GM23338 (cell line): ENCODE results near the gene CDC42BPA. TPM values are rescaled to one million over a fixed set of nuclear protein-coding genes. Genes with fewer than 3 reads are reported as not detected.
A peak's percentile ranks its signal among the peaks of the same experiment; 100 is the strongest.

ENCODE experiments used
- ATAC-seq: fragments of 200-7000 bp; cut with Tn5 transposase; 3 replicates; pipeline ENCODE4 v1.9.1; 2020
- DNase-seq: peaks from one replicate; pipeline ENCODE4 v3.0.0-alpha.2; 2015; ENCODE audit warnings: low spot score
- H2AFZ ChIP-seq: fragments of 200-600 bp; sonication (generic); 2 replicates; pipeline ENCODE4 v1.8.0; 2016; ENCODE audit warnings: antibody characterized with exemption, mild to moderate bottlenecking, moderate library complexity
- H3F3A ChIP-seq: fragments of 200-600 bp; sonication (generic); replicated peaks from 2 replicates; pipeline ENCODE4 v1.8.0; 2017; ENCODE audit warnings: antibody characterized with exemption, mixed run types, low read depth
- H3K27ac ChIP-seq: fragments of 200-600 bp; sonication (generic); 2 replicates; pipeline ENCODE4 v1.6.1; 2016; ENCODE audit warnings: low read depth
- H3K27me3 ChIP-seq: fragments of 200-600 bp; sonication (generic); 2 replicates; pipeline ENCODE4 v1.8.0; 2016; ENCODE audit warnings: mild to moderate bottlenecking, mixed run types, moderate library complexity; ENCODE audit not compliant: insufficient read depth
- H3K36me3 ChIP-seq: fragments of 200-600 bp; sonication (generic); 2 replicates; pipeline ENCODE4 v1.8.0; 2016; ENCODE audit warnings: mild to moderate bottlenecking; ENCODE audit not compliant: insufficient read depth
- H3K4me1 ChIP-seq: fragments of 200-600 bp; sonication (generic); 2 replicates; pipeline ENCODE4 v1.8.0; 2016; ENCODE audit warnings: mild to moderate bottlenecking, moderate library complexity; ENCODE audit not compliant: insufficient read depth
- H3K4me2 ChIP-seq: fragments of 200-600 bp; sonication (generic); 2 replicates; pipeline ENCODE4 v1.7.1; 2017; ENCODE audit warnings: mixed run types
- H3K4me3 ChIP-seq: fragments of 200-600 bp; sonication (generic); 2 replicates; pipeline ENCODE4 v1.6.1; 2016; ENCODE audit warnings: mixed run types
- H3K79me2 ChIP-seq: fragments of 200-600 bp; sonication (generic); replicated peaks from 2 replicates; pipeline ENCODE4 v1.8.0; 2017; ENCODE audit warnings: mild to moderate bottlenecking; ENCODE audit not compliant: insufficient read depth
- H3K9me2 ChIP-seq: fragments of 200-600 bp; sonication (generic); 2 replicates; pipeline ENCODE4 v1.8.0; 2017; ENCODE audit not compliant: insufficient read depth
- H4K20me1 ChIP-seq: fragments of 200-600 bp; sonication (generic); replicated peaks from 2 replicates; pipeline ENCODE4 v1.8.0; 2017; ENCODE audit warnings: mild to moderate bottlenecking; ENCODE audit not compliant: insufficient read depth
- H3K27ac Mint-ChIP-seq: 2 replicates; pipeline ENCODE4 v1.8.0; 2020; ENCODE audit warnings: inconsistent platforms, mild to moderate bottlenecking, moderate library complexity, mixed read lengths
- H3K27me3 Mint-ChIP-seq: 3 replicates; pipeline ENCODE4 v1.8.0; 2022; ENCODE audit warnings: low read depth, mild to moderate bottlenecking, moderate library complexity, mixed read lengths, inconsistent platforms; ENCODE audit not compliant: insufficient read depth, poor library complexity
- H3K36me3 Mint-ChIP-seq: 3 replicates; pipeline ENCODE4 v1.8.0; 2021; ENCODE audit warnings: low read depth, mild to moderate bottlenecking, inconsistent platforms, moderate library complexity, mixed read lengths
- H3K4me1 Mint-ChIP-seq: 3 replicates; pipeline ENCODE4 v1.8.0; 2020; ENCODE audit warnings: mild to moderate bottlenecking, inconsistent platforms, mixed read lengths
- H3K4me3 Mint-ChIP-seq: 3 replicates; pipeline ENCODE4 v1.8.0; 2021; ENCODE audit warnings: moderate library complexity, mild to moderate bottlenecking, inconsistent platforms, mixed read lengths
- H3K9me3 Mint-ChIP-seq: 3 replicates; pipeline ENCODE4 v1.8.0; 2020; ENCODE audit warnings: moderate library complexity, mild to moderate bottlenecking, inconsistent platforms, mixed read lengths
- CREB1 ChIP-seq: fragments of 250-450 bp; sonication (Bioruptor Pico); IDR thresholded peaks from 2 replicates; pipeline ENCODE4 v1.5.0; 2020; ENCODE audit warnings: low read depth, mild to moderate bottlenecking, moderate library complexity
- EZH2 ChIP-seq: fragments of 200-600 bp; sonication (generic); IDR thresholded peaks from one replicate; pipeline ENCODE4 v1.8.0; 2017; ENCODE audit warnings: antibody characterized with exemption, mild to moderate bottlenecking, low read depth; ENCODE audit not compliant: unreplicated experiment
- EZH2phosphoT487 ChIP-seq: fragments of 200-600 bp; sonication (generic); IDR thresholded peaks from one replicate; pipeline ENCODE4 v1.8.1; 2018; ENCODE audit warnings: antibody characterized with exemption; ENCODE audit not compliant: unreplicated experiment
- JUNB ChIP-seq: IDR thresholded peaks from one replicate; pipeline ENCODE4 v1.6.1; 2016; ENCODE audit warnings: antibody characterized with exemption; ENCODE audit not compliant: unreplicated experiment
- NANOG ChIP-seq: IDR thresholded peaks from 2 replicates; pipeline ENCODE4 v1.6.1; 2016; ENCODE audit warnings: antibody characterized with exemption, borderline replicate concordance
- POLR2AphosphoS5 ChIP-seq: IDR thresholded peaks from 2 replicates; pipeline ENCODE4 v1.6.1; 2016; ENCODE audit warnings: antibody characterized with exemption, low read depth
- STAT1 ChIP-seq: IDR thresholded peaks from one replicate; pipeline ENCODE4 v1.6.1; 2016; ENCODE audit warnings: antibody characterized with exemption; ENCODE audit not compliant: unreplicated experiment
- ZNF114 ChIP-seq: fragments of 250-450 bp; sonication (Bioruptor Pico); IDR thresholded peaks from 2 replicates; pipeline ENCODE4 v1.5.0; 2020; ENCODE audit warnings: mild to moderate bottlenecking, moderate library complexity
- ZNF331 ChIP-seq: fragments of 250-450 bp; sonication (Bioruptor Pico); IDR thresholded peaks from 2 replicates; pipeline ENCODE4 v1.5.0; 2020; ENCODE audit warnings: low read depth, mild to moderate bottlenecking, moderate library complexity
- polyA plus RNA-seq: library from polyadenylated mRNA; unstranded; fragments of >200 nt; fragmentation: Nextera tagmentation; extraction: Ambion mirVana; gene quantifications from 2 replicates; pipeline ENCODE4 v1.2.1, GENCODE V29; 2016
- total RNA-seq: library from RNA; depleted of rRNA; stranded (reverse); fragments of >200 nt; shearing (Covaris generic); gene quantifications from 2 replicates; pipeline ENCODE4 v1.2.3, GENCODE V29; 2014
- TF ChIP-seq, protein P1 (sequence below): IDR thresholded peaks from one replicate; pipeline ENCODE4 v1.6.1; 2018; ENCODE audit warnings: antibody characterized with exemption; ENCODE audit not compliant: unreplicated experiment
- TF ChIP-seq, protein P2 (sequence below): fragments of 250-450 bp; sonication (Bioruptor Pico); IDR thresholded peaks from 2 replicates; pipeline ENCODE4 v1.5.0; 2020; ENCODE audit warnings: mild to moderate bottlenecking, moderate library complexity
- TF ChIP-seq, protein P3 (sequence below), 2 experiments: fragments of 200-600 bp in 1 of 2; sonication (generic) in 1 of 2; conservative IDR thresholded peaks; 2 replicates each; pipeline versions ENCODE4 v1.5.1 to v1.6.1; 2016 to 2017; ENCODE audit warnings: antibody characterized with exemption in 2 of 2, low read depth in 2 of 2, mild to moderate bottlenecking in 2 of 2, moderate library complexity in 1 of 2
- TF ChIP-seq, protein P4 (sequence below): IDR thresholded peaks from 2 replicates; pipeline ENCODE4 v1.6.1; 2016; ENCODE audit warnings: antibody characterized with exemption

The CDC42BPA gene
- total and polyA plus RNA-seq, 2 experiments from 2014 or later: 17.7 to 40.1 TPM

- Mint-ChIP-seq H3K27me3 (peaks cover 9% of the 10 kb centered on the region), H3K36me3 (no peaks in the 10 kb centered on the region), H3K4me1 (peaks cover 26% of the 10 kb centered on the region), H3K9me3 (no peaks in the 10 kb centered on the region), H3K27ac (peak overlapping the region; percentile 79), H3K4me3 (no peak overlapping the region)
- peak overlapping the region; percentile 81 for H2AFZ ChIP-seq
- H3K4me1 ChIP-seq: peaks cover 23% of the 10 kb centered on the region
- TF ChIP-seq, protein P1, sequence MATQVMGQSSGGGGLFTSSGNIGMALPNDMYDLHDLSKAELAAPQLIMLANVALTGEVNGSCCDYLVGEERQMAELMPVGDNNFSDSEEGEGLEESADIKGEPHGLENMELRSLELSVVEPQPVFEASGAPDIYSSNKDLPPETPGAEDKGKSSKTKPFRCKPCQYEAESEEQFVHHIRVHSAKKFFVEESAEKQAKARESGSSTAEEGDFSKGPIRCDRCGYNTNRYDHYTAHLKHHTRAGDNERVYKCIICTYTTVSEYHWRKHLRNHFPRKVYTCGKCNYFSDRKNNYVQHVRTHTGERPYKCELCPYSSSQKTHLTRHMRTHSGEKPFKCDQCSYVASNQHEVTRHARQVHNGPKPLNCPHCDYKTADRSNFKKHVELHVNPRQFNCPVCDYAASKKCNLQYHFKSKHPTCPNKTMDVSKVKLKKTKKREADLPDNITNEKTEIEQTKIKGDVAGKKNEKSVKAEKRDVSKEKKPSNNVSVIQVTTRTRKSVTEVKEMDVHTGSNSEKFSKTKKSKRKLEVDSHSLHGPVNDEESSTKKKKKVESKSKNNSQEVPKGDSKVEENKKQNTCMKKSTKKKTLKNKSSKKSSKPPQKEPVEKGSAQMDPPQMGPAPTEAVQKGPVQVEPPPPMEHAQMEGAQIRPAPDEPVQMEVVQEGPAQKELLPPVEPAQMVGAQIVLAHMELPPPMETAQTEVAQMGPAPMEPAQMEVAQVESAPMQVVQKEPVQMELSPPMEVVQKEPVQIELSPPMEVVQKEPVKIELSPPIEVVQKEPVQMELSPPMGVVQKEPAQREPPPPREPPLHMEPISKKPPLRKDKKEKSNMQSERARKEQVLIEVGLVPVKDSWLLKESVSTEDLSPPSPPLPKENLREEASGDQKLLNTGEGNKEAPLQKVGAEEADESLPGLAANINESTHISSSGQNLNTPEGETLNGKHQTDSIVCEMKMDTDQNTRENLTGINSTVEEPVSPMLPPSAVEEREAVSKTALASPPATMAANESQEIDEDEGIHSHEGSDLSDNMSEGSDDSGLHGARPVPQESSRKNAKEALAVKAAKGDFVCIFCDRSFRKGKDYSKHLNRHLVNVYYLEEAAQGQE: no peak
- no peak for TF ChIP-seq ZNF114 (CRISPR knock-in tag)
- TF ChIP-seq, protein P2, sequence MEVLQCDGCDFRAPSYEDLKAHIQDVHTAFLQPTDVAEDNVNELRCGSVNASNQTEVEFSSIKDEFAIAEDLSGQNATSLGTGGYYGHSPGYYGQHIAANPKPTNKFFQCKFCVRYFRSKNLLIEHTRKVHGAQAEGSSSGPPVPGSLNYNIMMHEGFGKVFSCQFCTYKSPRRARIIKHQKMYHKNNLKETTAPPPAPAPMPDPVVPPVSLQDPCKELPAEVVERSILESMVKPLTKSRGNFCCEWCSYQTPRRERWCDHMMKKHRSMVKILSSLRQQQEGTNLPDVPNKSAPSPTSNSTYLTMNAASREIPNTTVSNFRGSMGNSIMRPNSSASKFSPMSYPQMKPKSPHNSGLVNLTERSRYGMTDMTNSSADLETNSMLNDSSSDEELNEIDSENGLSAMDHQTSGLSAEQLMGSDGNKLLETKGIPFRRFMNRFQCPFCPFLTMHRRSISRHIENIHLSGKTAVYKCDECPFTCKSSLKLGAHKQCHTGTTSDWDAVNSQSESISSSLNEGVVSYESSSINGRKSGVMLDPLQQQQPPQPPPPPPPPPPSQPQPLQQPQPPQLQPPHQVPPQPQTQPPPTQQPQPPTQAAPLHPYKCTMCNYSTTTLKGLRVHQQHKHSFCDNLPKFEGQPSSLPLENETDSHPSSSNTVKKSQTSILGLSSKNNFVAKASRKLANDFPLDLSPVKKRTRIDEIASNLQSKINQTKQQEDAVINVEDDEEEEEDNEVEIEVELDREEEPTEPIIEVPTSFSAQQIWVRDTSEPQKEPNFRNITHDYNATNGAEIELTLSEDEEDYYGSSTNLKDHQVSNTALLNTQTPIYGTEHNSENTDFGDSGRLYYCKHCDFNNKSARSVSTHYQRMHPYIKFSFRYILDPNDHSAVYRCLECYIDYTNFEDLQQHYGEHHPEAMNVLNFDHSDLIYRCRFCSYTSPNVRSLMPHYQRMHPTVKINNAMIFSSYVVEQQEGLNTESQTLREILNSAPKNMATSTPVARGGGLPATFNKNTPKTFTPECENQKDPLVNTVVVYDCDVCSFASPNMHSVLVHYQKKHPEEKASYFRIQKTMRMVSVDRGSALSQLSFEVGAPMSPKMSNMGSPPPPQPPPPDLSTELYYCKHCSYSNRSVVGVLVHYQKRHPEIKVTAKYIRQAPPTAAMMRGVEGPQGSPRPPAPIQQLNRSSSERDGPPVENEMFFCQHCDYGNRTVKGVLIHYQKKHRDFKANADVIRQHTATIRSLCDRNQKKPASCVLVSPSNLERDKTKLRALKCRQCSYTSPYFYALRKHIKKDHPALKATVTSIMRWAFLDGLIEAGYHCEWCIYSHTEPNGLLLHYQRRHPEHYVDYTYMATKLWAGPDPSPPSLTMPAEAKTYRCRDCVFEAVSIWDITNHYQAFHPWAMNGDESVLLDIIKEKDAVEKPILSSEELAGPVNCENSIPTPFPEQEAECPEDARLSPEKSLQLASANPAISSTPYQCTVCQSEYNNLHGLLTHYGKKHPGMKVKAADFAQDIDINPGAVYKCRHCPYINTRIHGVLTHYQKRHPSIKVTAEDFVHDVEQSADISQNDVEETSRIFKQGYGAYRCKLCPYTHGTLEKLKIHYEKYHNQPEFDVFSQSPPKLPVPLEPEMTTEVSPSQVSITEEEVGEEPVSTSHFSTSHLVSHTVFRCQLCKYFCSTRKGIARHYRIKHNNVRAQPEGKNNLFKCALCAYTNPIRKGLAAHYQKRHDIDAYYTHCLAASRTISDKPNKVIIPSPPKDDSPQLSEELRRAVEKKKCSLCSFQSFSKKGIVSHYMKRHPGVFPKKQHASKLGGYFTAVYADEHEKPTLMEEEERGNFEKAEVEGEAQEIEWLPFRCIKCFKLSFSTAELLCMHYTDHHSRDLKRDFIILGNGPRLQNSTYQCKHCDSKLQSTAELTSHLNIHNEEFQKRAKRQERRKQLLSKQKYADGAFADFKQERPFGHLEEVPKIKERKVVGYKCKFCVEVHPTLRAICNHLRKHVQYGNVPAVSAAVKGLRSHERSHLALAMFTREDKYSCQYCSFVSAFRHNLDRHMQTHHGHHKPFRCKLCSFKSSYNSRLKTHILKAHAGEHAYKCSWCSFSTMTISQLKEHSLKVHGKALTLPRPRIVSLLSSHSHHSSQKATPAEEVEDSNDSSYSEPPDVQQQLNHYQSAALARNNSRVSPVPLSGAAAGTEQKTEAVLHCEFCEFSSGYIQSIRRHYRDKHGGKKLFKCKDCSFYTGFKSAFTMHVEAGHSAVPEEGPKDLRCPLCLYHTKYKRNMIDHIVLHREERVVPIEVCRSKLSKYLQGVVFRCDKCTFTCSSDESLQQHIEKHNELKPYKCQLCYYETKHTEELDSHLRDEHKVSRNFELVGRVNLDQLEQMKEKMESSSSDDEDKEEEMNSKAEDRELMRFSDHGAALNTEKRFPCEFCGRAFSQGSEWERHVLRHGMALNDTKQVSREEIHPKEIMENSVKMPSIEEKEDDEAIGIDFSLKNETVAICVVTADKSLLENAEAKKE (CRISPR knock-in tag): no peak
- no peak for TF ChIP-seq ZNF331 (CRISPR knock-in tag)
- TF ChIP-seq POLR2AphosphoS5: no peak
- no peak for TF ChIP-seq EZH2
- TF ChIP-seq, protein P3, sequence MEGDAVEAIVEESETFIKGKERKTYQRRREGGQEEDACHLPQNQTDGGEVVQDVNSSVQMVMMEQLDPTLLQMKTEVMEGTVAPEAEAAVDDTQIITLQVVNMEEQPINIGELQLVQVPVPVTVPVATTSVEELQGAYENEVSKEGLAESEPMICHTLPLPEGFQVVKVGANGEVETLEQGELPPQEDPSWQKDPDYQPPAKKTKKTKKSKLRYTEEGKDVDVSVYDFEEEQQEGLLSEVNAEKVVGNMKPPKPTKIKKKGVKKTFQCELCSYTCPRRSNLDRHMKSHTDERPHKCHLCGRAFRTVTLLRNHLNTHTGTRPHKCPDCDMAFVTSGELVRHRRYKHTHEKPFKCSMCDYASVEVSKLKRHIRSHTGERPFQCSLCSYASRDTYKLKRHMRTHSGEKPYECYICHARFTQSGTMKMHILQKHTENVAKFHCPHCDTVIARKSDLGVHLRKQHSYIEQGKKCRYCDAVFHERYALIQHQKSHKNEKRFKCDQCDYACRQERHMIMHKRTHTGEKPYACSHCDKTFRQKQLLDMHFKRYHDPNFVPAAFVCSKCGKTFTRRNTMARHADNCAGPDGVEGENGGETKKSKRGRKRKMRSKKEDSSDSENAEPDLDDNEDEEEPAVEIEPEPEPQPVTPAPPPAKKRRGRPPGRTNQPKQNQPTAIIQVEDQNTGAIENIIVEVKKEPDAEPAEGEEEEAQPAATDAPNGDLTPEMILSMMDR (conservative IDR thresholded peaks at IDR 0.05; ENCODE audit: low read depth in 2 of 2): no peak
- TF ChIP-seq EZH2phosphoT487: no peak
- TF ChIP-seq, protein P4, sequence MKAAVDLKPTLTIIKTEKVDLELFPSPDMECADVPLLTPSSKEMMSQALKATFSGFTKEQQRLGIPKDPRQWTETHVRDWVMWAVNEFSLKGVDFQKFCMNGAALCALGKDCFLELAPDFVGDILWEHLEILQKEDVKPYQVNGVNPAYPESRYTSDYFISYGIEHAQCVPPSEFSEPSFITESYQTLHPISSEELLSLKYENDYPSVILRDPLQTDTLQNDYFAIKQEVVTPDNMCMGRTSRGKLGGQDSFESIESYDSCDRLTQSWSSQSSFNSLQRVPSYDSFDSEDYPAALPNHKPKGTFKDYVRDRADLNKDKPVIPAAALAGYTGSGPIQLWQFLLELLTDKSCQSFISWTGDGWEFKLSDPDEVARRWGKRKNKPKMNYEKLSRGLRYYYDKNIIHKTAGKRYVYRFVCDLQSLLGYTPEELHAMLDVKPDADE: no peak
- TF ChIP-seq JUNB: no peak
- TF ChIP-seq STAT1: no peak
- no peak for TF ChIP-seq CREB1 (CRISPR knock-in tag)
- TF ChIP-seq NANOG: no peak
- H3K4me3 ChIP-seq: no peak overlapping the region
- H4K20me1 ChIP-seq: no peaks in the 10 kb centered on the region
- no peaks in the 10 kb centered on the region for H3K36me3 ChIP-seq
- H3K9me2 ChIP-seq: peaks cover 26% of the 10 kb centered on the region; the same call in 1 of the 2 replicates
- no peaks in the 10 kb centered on the region for H3K79me2 ChIP-seq
- no peaks in the 10 kb centered on the region for H3K27me3 ChIP-seq
- ATAC-seq (no peak), DNase-seq (no peak)
- peak overlapping the region; percentile 19 for H3K4me2 ChIP-seq
- peak overlapping the region; percentile 73; the same call in 1 of the 2 replicates for H3K27ac ChIP-seq
- H3F3A ChIP-seq: no peaks in the 10 kb centered on the region
Observed at GRCh38 chr1:227357927-227358302, 39.6 kb upstream of the CDC42BPA start.
